ENCODE measurements around the gene ZCCHC12. TPM values are rescaled to one million over a fixed set of nuclear protein-coding genes. Genes with fewer than 3 reads are reported as not detected.

ZCCHC12 gene
- total and polyA plus RNA-seq, 3 donors from 2014 or later = 0.31 to 8.1 (median 0.79) TPM

GRCh38 chrX:118839334-118839958, 15.8 kb downstream of the ZCCHC12 start:
- 3 to 8% methylated on average over 5 to 26 of the region's 50 CpGs for WGBS, 2 donors
- no peaks in the 10 kb centered on the region for H3K27me3 ChIP-seq
- H3K9me3 ChIP-seq = no peaks in the 10 kb centered on the region
- TF ChIP-seq CTCF (IDR thresholded peaks at IDR 0.05) (peak; percentile 59 to 64 (median 60)), POLR2A (IDR thresholded peaks at IDR 0.05) (no peak)
- no peaks in the 10 kb centered on the region for H3K4me1 ChIP-seq
- no peaks in the 10 kb centered on the region for H3K36me3 ChIP-seq (ENCODE audit: low read depth, missing control alignments)
- peak overlapping the region; percentile 42 to 56 for H3K4me3 ChIP-seq
- DNase-seq = peak; percentile 92
- no peak overlapping the region for H3K27ac ChIP-seq
- intact Hi-C loops (cut with DNase I; ENCODE audit: low total_unique reads) = no loop called here

- Histone ChIP-seq H3K27me3 (no peaks in the 10 kb centered on the region), H3K4me3 (no peak overlapping the region), H3K4me1 (no peaks in the 10 kb centered on the region), H3K9me3 (no peaks in the 10 kb centered on the region), H3K36me3 (ENCODE audit: low read depth, missing control alignments) (no peaks in the 10 kb centered on the region), H3K27ac (no peak overlapping the region)
- intact Hi-C loops (cut with DNase I; ENCODE audit: low total_unique reads) = no loop called here
- 7 to 17% methylated on average over 1 of the region's 1 CpG for WGBS, 2 donors
- DNase-seq = no peak
- TF ChIP-seq POLR2A (IDR thresholded peaks at IDR 0.05) (no peak), CTCF (IDR thresholded peaks at IDR 0.05) (peak; percentile 36 to 45 (median 37))
These were observed 24.1 kb downstream of the ZCCHC12 start for GRCh38 chrX:118847676-118848075.

GRCh38 chrX:118853596-118853995, 30.0 kb downstream of the ZCCHC12 start:
- no peaks in the 10 kb centered on the region for H3K4me1 ChIP-seq
- no peaks in the 10 kb centered on the region for H3K9me3 ChIP-seq
- TF ChIP-seq POLR2A (IDR thresholded peaks at IDR 0.05) (no peak), CTCF (IDR thresholded peaks at IDR 0.05) (no peak)
- H3K27me3 ChIP-seq = no peaks in the 10 kb centered on the region
- intact Hi-C loops (cut with DNase I; ENCODE audit: low total_unique reads) = loop anchor here (10.0 kb wide), 1 partner anchor 211 kb away; no protein-coding TSS in a partner anchor
- no peaks in the 10 kb centered on the region for H3K36me3 ChIP-seq (ENCODE audit: low read depth, missing control alignments)
- no peak overlapping the region for H3K27ac ChIP-seq
- no peak overlapping the region for H3K4me3 ChIP-seq
- no peak for DNase-seq
- 49 to 62% methylated on average over 3 of the region's 3 CpGs for WGBS, 2 donors

GRCh38 chrX:118855681-118856310, 32.2 kb downstream of the ZCCHC12 start:
- H3K36me3 ChIP-seq (ENCODE audit: low read depth, missing control alignments) = no peaks in the 10 kb centered on the region
- intact Hi-C loops (cut with DNase I; ENCODE audit: low total_unique reads) = loop anchor here (10.0 kb wide), 1 partner anchor 209 kb away; no protein-coding TSS in a partner anchor
- no peak for DNase-seq
- H3K4me1 ChIP-seq = no peaks in the 10 kb centered on the region
- WGBS, 2 donors = 100% methylated on average over 3 of the region's 3 CpGs
- no peak overlapping the region for H3K4me3 ChIP-seq
- H3K9me3 ChIP-seq = no peaks in the 10 kb centered on the region
- TF ChIP-seq POLR2A (IDR thresholded peaks at IDR 0.05) = no peak
- no peak for TF ChIP-seq CTCF (IDR thresholded peaks at IDR 0.05)
- H3K27me3 ChIP-seq = no peaks in the 10 kb centered on the region
- no peak overlapping the region for H3K27ac ChIP-seq

All from testis (tissue), 3 donors.